ENCODE data around the gene PAPSS2. TPM values are rescaled to one million over a fixed set of nuclear protein-coding genes. Genes with fewer than 3 reads are reported as not detected.

The PAPSS2 gene
- total and polyA plus RNA-seq, 2 experiments from 2014 or later: 13.2 to 19.6 TPM

GRCh38 chr10:87702973-87703294 is 43.3 kb downstream of the PAPSS2 start (continued):
- TF ChIP-seq EZH2phosphoT487 (IDR thresholded peaks at IDR 0.05; ENCODE audit: unreplicated experiment) (no peak), CREB1 (CRISPR knock-in tag; IDR thresholded peaks at IDR 0.05; ENCODE audit: low read depth) (no peak), CTCF (conservative IDR thresholded peaks at IDR 0.05; ENCODE audit: low read depth in 2 of 2) (no peak), ZNF462 (CRISPR knock-in tag; IDR thresholded peaks at IDR 0.05) (no peak)

- H3K4me1 ChIP-seq (ENCODE audit: insufficient read depth): no peaks in the 10 kb centered on the region
- ATAC-seq (no peak), DNase-seq (ENCODE audit: low spot score) (no peak)
- Mint-ChIP-seq H3K27me3 (ENCODE audit: insufficient read depth, low read depth, poor library complexity) (peaks cover 4% of the 10 kb centered on the region), H3K36me3 (ENCODE audit: low read depth) (no peaks in the 10 kb centered on the region), H3K9me3 (no peaks in the 10 kb centered on the region), H3K4me1 (peaks cover 4% of the 10 kb centered on the region; the same call in 1 of the 3 replicates), H3K4me3 (no peak overlapping the region), H3K27ac (no peak overlapping the region)
- H3K4me2 ChIP-seq: no peak overlapping the region
- H2AFZ ChIP-seq: no peak overlapping the region
- H3K4me3 ChIP-seq: no peak overlapping the region
- H3K79me2 ChIP-seq (replicated peaks; ENCODE audit: insufficient read depth): no peaks in the 10 kb centered on the region
- H3K27ac ChIP-seq (ENCODE audit: low read depth): 0 out of 2 replicates have a peak overlapping the region, but pooled peaks have one; percentile 3
- no peaks in the 10 kb centered on the region for H3F3A ChIP-seq (replicated peaks; ENCODE audit: low read depth)
- H3K9me2 ChIP-seq (ENCODE audit: insufficient read depth): no peaks in the 10 kb centered on the region
- H4K20me1 ChIP-seq (replicated peaks; ENCODE audit: insufficient read depth): no peaks in the 10 kb centered on the region; the same call in 1 of the 2 replicates
- H3K27me3 ChIP-seq (ENCODE audit: insufficient read depth): no peaks in the 10 kb centered on the region
- no peaks in the 10 kb centered on the region for H3K36me3 ChIP-seq (ENCODE audit: insufficient read depth)
- TF ChIP-seq POLR2AphosphoS5 (IDR thresholded peaks at IDR 0.05; ENCODE audit: low read depth): no peak
- TF ChIP-seq ZNF462 (CRISPR knock-in tag; IDR thresholded peaks at IDR 0.05): no peak
- TF ChIP-seq ZNF331 (CRISPR knock-in tag; IDR thresholded peaks at IDR 0.05; ENCODE audit: low read depth): no peak
- no peak for TF ChIP-seq JUNB (IDR thresholded peaks at IDR 0.05; ENCODE audit: unreplicated experiment)
- no peak for TF ChIP-seq CREB1 (CRISPR knock-in tag; IDR thresholded peaks at IDR 0.05; ENCODE audit: low read depth)
- no peak for TF ChIP-seq EZH2 (IDR thresholded peaks at IDR 0.05; ENCODE audit: low read depth, unreplicated experiment)
These were observed 44.1 kb downstream of the PAPSS2 start for GRCh38 chr10:87703771-87704170.

All from GM23338 (cell line).